Astrocyte of the cerebellum (primary cell): ENCODE measurements around the gene IL6.
A peak's percentile ranks its signal among the peaks of the same experiment; 100 is the strongest.

Source experiments
- DNase-seq: peaks from one replicate; pipeline ENCODE4 v3.0.0-alpha.2; 2011; ENCODE audit warnings: low read depth
- H3K4me3 ChIP-seq: 2 replicates; pipeline ENCODE4 v1.5.1; 2011; ENCODE audit warnings: mild to moderate bottlenecking, low read depth, low read length, moderate library complexity
- CTCF ChIP-seq: IDR thresholded peaks from 2 replicates; pipeline ENCODE4 v1.5.1; 2012; ENCODE audit warnings: low read length, low read depth, moderate library complexity, mild to moderate bottlenecking; ENCODE audit errors: missing control alignments
- in situ Hi-C: cut with HindIII; loops from 2 replicates; pipeline ENCODE4 v1.10.0; 2017; ENCODE audit warnings: low sequenced_read_pairs

IL6 gene

GRCh38 chr7:22730921-22731654, 4.1 kb downstream of the IL6 start:
- in situ Hi-C loops, result loop anchor here (5.0 kb wide), 1 partner anchor 174 kb away; no protein-coding TSS in a partner anchor
- TF ChIP-seq CTCF, result no peak
- H3K4me3 ChIP-seq, result peak overlapping the region; percentile 1
- DNase-seq, result peak; percentile 51

GRCh38 chr7:22731766-22732165, 4.8 kb downstream of the IL6 start:
- no peak overlapping the region for H3K4me3 ChIP-seq
- DNase-seq, result no peak
- no peak for TF ChIP-seq CTCF
- in situ Hi-C loops, result loop anchor here (5.0 kb wide), 1 partner anchor 174 kb away; no protein-coding TSS in a partner anchor

GRCh38 chr7:22732556-22733126, 5.6 kb downstream of the IL6 start:
- no peak overlapping the region for H3K4me3 ChIP-seq
- in situ Hi-C loops, result loop anchor here (5.0 kb wide), 1 partner anchor 175 kb away; no protein-coding TSS in a partner anchor
- DNase-seq, result no peak
- TF ChIP-seq CTCF, result peak; percentile 56

GRCh38 chr7:22733761-22734160, 6.8 kb downstream of the IL6 start:
- in situ Hi-C loops, result loop anchor here (5.0 kb wide), 1 partner anchor 176 kb away; no protein-coding TSS in a partner anchor
- no peak for DNase-seq
- TF ChIP-seq CTCF, result no peak
- no peak overlapping the region for H3K4me3 ChIP-seq

GRCh38 chr7:22743014-22743413, 16.0 kb downstream of the IL6 start:
- in situ Hi-C loops, result no loop called here
- no peak overlapping the region for H3K4me3 ChIP-seq
- DNase-seq, result no peak
- TF ChIP-seq CTCF, result no peak

GRCh38 chr7:22751341-22751740, 24.3 kb downstream of the IL6 start:
- no peak overlapping the region for H3K4me3 ChIP-seq
- no peak for DNase-seq
- in situ Hi-C loops, result loop anchor here (10.0 kb wide), 1 partner anchor 53 kb away; no protein-coding TSS in a partner anchor
- no peak for TF ChIP-seq CTCF
